B cell (primary cell): ENCODE measurements around the gene ZFP57. TPM values are rescaled to one million over a fixed set of nuclear protein-coding genes. Genes with fewer than 3 reads are reported as not detected.
A peak's percentile ranks its signal among the peaks of the same experiment; 100 is the strongest.

ENCODE experiments used
- ATAC-seq: fragments of 200-7000 bp; cut with Tn5 transposase; one replicate; pipeline ENCODE4 v1.10.0; 2021; ENCODE audit warnings: low read depth, mild to moderate bottlenecking, moderate number of reproducible peaks, moderate library complexity
- CTCF ChIA-PET: fragments of 350-600 bp; sonication (Branson Sonifier 250); formaldehyde crosslinking; loops from one replicate; lab custom pipeline; 2021; ENCODE audit warnings: antibody characterized with exemption, inconsistent platforms; lab: Charles Lee
- POLR2A ChIA-PET: fragments of 350-600 bp; sonication (Branson Sonifier 250); formaldehyde crosslinking; loops from one replicate; lab custom pipeline; 2021; ENCODE audit warnings: antibody characterized with exemption; lab: Charles Lee
- DNase-seq: peaks from one replicate; pipeline ENCODE4 v3.0.0; 2013
- H2AFZ ChIP-seq: 2 replicates; pipeline ENCODE4 v1.6.1; 2012; ENCODE audit warnings: mild to moderate bottlenecking, low read depth, low read length; ENCODE audit not compliant: insufficient read depth, poor library complexity, severe bottlenecking
- H3K27ac ChIP-seq, 2 donors: 1 replicate in 1 of 2; 2 replicates in 1 of 2; pipeline ENCODE4 v1.5.1; 2012 to 2013; ENCODE audit warnings: low read length in 2 of 2, mild to moderate bottlenecking in 2 of 2, moderate library complexity in 1 of 2
- H3K27me3 ChIP-seq, 4 experiments: fragments of 200-600 bp in 1 of 4; sonication (generic) in 1 of 4; replicated peaks in 1 of 4; 1 replicate in 2 of 4; 2 replicates in 2 of 4; pipeline versions ENCODE4 v1.6.1 to v1.7.0; 2013 to 2016; ENCODE audit warnings: low read length in 3 of 4, mild to moderate bottlenecking in 2 of 4, mixed read lengths in 1 of 4, moderate library complexity in 1 of 4; ENCODE audit not compliant: insufficient read depth in 4 of 4, control insufficient read depth in 3 of 4; ENCODE audit errors: control extremely low read depth in 1 of 4
- H3K36me3 ChIP-seq, 2 experiments: replicated peaks in 1 of 2; 1 replicate in 1 of 2; 2 replicates in 1 of 2; pipeline versions ENCODE4 v1.6.1 to v1.7.1; 2013; ENCODE audit warnings: low read length in 1 of 2; ENCODE audit not compliant: insufficient read depth in 2 of 2, control insufficient read depth in 1 of 2; ENCODE audit errors: control extremely low read depth in 1 of 2, extremely low read depth in 1 of 2
- H3K4me1 ChIP-seq, 2 donors: fragments of 200-600 bp in 1 of 2; sonication (generic) in 1 of 2; 1 replicate in 1 of 2; 2 replicates in 1 of 2; pipeline versions ENCODE4 v1.5.1 to v1.6.1; 2013 to 2017; ENCODE audit warnings: low read length in 2 of 2; ENCODE audit not compliant: control insufficient read depth in 2 of 2, insufficient read depth in 2 of 2
- H3K4me2 ChIP-seq: replicated peaks from 2 replicates; pipeline ENCODE3; 2012; ENCODE audit warnings: mild to moderate bottlenecking, low read depth, low read length; ENCODE audit not compliant: poor library complexity, severe bottlenecking
- H3K4me3 ChIP-seq, 5 experiments: fragments of 200-600 bp in 1 of 5; sonication (generic) in 1 of 5; 1 replicate in 3 of 5; 2 replicates in 2 of 5; pipeline versions ENCODE4 v1.5.1 to v1.7.0; 2011 to 2016; ENCODE audit warnings: low read length in 4 of 5, mild to moderate bottlenecking in 4 of 5, low read depth in 2 of 5, control low read depth in 1 of 5, moderate library complexity in 1 of 5; ENCODE audit not compliant: insufficient read depth in 1 of 5; ENCODE audit errors: control extremely low read depth in 1 of 5, extremely low read depth in 1 of 5
- H3K79me2 ChIP-seq: fragments of 200-600 bp; sonication (generic); one replicate; pipeline ENCODE4 v1.6.0; 2016; ENCODE audit warnings: low read length; ENCODE audit not compliant: control insufficient read depth, insufficient read depth
- H3K9ac ChIP-seq: fragments of 200-600 bp; sonication (generic); 2 replicates; pipeline ENCODE4 v1.6.1; 2017; ENCODE audit warnings: mild to moderate bottlenecking, low read length, moderate library complexity
- H3K9me3 ChIP-seq, 3 donors: one replicate each; pipeline versions ENCODE4 v1.6.1 to v1.7.1; 2013; ENCODE audit warnings: low read length in 2 of 3; ENCODE audit not compliant: control insufficient read depth in 2 of 3, insufficient read depth in 1 of 3; ENCODE audit errors: control extremely low read depth in 1 of 3
- H4K20me1 ChIP-seq: 2 replicates; pipeline ENCODE4 v1.6.0; 2012; ENCODE audit warnings: mild to moderate bottlenecking, low read length; ENCODE audit not compliant: insufficient read depth, control insufficient read depth, poor library complexity, severe bottlenecking
- H3K27ac Mint-ChIP-seq: one replicate; pipeline ENCODE4 v1.8.0; 2021; ENCODE audit warnings: mixed read lengths
- H3K27me3 Mint-ChIP-seq: one replicate; pipeline ENCODE4 v1.8.0; 2021; ENCODE audit warnings: mixed read lengths
- H3K4me1 Mint-ChIP-seq: one replicate; pipeline ENCODE4 v1.8.0; 2021; ENCODE audit warnings: mixed read lengths
- H3K4me3 Mint-ChIP-seq: one replicate; pipeline ENCODE4 v1.8.0; 2021; ENCODE audit warnings: mixed read lengths
- H3K9me3 Mint-ChIP-seq: one replicate; pipeline ENCODE4 v1.8.0; 2022; ENCODE audit warnings: mixed read lengths; ENCODE audit not compliant: insufficient read depth
- CTCF ChIP-seq: fragments of 200-600 bp; IDR thresholded peaks from one replicate; pipeline ENCODE4 v1.8.0; 2022; ENCODE audit warnings: antibody characterized with exemption, mild to moderate bottlenecking
- EZH2 ChIP-seq: IDR thresholded peaks from 2 replicates; pipeline ENCODE4 v1.6.1; 2012; ENCODE audit warnings: borderline replicate concordance, low read depth, mild to moderate bottlenecking, moderate library complexity, low read length; ENCODE audit not compliant: insufficient read depth, poor library complexity, severe bottlenecking
- WGBS: methylation state at CpG from one replicate; pipeline ENCODE4 v1.1.5; 2013; ENCODE audit warnings: missing lambda C conversion rate; ENCODE audit not compliant: insufficient coverage; 5-methylcytosine and 5-hydroxymethylcytosine counted together
- intact Hi-C: fragments of 100-400 bp; cut with micrococcal nuclease; formaldehyde crosslinking; loops from one replicate; pipeline ENCODE4 v1.10.0; 2022
- polyA plus RNA-seq: library from polyadenylated mRNA; depleted of rRNA; stranded (reverse); fragments of >200 nt; gene quantifications from 2 replicates; pipeline ENCODE4 v1.2.3, GENCODE V29; 2012
- total RNA-seq, 2 donors: library from RNA; stranded (reverse); fragments of 120-200 nt in 1 of 2; gene quantifications; 1 replicate in 1 of 2; 2 replicates in 1 of 2; pipeline versions ENCODE4 v1.2.3 to v1.2.4, GENCODE V29; 2013 to 2022

ZFP57 gene
- total and polyA plus RNA-seq, 2 donors (not counting 1 experiment from before 2014, with no cell fraction given), result 0.39 to 5.0 TPM

- intact Hi-C loops, result no loop called here
- H3K4me1 Mint-ChIP-seq, result peaks cover 69% of the 10 kb centered on the region
These were observed 49.6 kb downstream of the ZFP57 start for GRCh38 chr6:29631209-29631810.

More at GRCh38 chr6:29631209-29631810, 49.6 kb downstream of the ZFP57 start:
- TF ChIP-seq EZH2, result no peak
- no peak for TF ChIP-seq CTCF
- H3K4me2 ChIP-seq, result peak overlapping the region; percentile 98
- H3K27me3 ChIP-seq, result no peaks in the 10 kb centered on the region
- H3K27me3 Mint-ChIP-seq, result no peaks in the 10 kb centered on the region
- no peaks in the 10 kb centered on the region for H3K9me3 Mint-ChIP-seq
- DNase-seq (peak; percentile 28), ATAC-seq (no peak)
- POLR2A ChIA-PET, result no interaction called here
- peaks cover 0 to 6% of the 10 kb centered on the region in 2 experiments for H3K36me3 ChIP-seq
- H3K4me1 ChIP-seq, result peaks cover 33 to 69% of the 10 kb centered on the region in 2 donors
- no peak overlapping the region for H3K27ac ChIP-seq
- H2AFZ ChIP-seq, result no peak overlapping the region
- peaks cover 22% of the 10 kb centered on the region for H4K20me1 ChIP-seq
- peak overlapping the region; percentile 82 for H3K27ac Mint-ChIP-seq
- 85% methylated on average over 10 of the region's 14 CpGs for WGBS
- peak overlapping the region; percentile 87 for H3K4me3 Mint-ChIP-seq
- H3K9ac ChIP-seq, result no peak overlapping the region
- CTCF ChIA-PET, result interaction anchor here (13.5 kb wide), 1 partner anchor 20 kb away, joined by 226 read pairs; no protein-coding TSS in a partner anchor
- no peaks in the 10 kb centered on the region for H3K9me3 ChIP-seq
- H3K4me3 ChIP-seq, result no peak overlapping the region
- peaks cover 15% of the 10 kb centered on the region for H3K79me2 ChIP-seq
